Stimulated activated CD4-positive, alpha-beta T cell treated with anti-CD3 and anti-CD28 coated beads, TNF-alpha, amount 100 ng/mL, for 4 hours (primary cell): Measurements from ENCODE around the gene CLDN22.

Source experiments
- DNase-seq, 3 experiments: peaks; one replicate each; pipeline ENCODE4 v3.0.0-alpha.2; 2020; ENCODE audit warnings: low read depth in 3 of 3

CLDN22 gene

DNA sequence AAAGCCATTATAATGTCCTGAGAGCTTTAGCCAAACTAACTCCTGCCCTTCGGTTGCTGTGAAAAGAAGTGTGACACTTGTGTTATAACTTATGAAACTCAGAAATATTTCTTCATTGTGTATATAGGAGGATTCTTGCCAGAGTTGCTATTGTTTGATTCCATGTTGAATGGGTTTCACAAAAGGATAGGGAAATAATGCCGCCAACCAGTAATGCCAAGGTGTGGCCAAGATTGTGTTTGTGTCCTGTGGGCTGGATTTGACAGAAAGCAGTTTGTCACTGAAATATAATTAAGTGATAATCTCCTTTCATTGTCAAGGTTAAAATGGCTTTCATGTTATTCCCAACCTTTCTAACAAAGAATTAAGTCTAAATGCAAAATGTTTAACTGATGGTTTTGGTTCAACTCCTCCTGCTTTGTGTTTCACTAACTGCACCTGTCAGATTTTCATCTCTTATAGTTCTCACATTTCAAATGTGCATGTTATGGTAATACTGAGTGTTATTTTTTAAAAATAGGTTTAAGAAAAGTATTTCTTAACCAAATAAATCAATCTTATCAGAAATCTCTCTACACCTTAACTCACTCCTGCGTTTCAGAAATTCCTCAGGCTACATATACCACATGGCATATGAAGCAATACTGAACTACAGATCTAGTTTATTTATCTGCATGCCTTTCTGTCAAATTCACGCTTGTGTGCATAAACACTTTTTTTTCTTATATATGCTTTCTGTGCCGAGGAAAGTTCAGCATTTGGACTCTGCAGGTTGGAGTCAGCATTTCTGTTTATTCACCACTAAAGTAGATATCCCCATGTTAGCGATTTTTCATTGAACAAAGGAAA is at the start of gene CLDN22:
TSS of gene CLDN22 (minus strand) at position 66 of the 849 bp plus-strand sequence. CDS start at position 8, 58 bp downstream.
- DNase-seq, result no peak

DNA sequence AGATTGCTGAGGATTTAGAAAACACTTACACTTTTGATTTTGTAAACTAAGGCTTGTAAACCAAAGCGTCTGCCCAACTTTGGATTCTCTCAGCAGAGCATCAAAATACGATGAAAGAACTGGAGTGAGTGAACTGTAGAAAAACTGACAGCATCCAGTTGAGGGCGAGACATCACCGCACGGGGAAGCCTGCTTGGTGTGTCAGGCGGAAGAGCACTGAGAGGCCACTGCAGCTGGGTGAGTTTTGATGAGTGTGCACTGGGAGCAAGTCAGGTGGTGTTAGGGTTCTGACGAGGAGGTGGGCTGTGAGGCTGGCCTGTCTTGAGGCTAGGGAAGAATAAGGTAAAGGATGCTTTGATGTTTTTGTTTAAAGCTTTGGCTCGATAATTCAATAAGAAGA is 49.0 kb upstream of the CLDN22 start:
- DNase-seq, result no peak

DNA sequence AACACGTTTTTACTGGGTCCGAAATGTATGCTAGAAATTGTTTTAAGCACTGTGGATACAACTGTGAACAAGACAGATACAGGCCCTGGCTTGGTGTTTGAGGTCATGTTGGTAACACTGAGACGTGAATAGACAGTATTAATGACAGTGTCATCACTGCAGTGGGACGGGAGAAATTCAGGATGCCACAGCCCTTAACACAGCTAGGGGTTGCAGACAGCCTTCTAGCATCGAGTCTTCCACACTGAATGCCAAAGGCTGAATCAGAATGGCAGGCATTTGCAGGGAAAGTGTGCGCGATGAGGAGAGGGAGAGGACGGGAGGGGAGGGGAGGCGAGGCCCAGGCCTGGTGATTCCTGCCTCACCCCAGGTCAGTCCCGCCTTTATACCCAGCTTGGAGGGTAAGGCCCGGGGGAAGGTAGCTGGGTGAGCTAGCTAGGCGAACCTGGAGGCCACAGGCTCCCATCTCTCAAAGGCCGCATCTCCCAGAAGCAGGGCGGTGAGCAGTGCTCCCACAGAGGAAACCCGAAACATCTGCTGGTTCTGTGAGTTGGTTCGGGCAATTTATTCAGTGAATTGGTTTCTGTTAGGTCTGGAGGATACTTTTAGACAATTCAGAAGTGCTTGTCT is 46.2 kb upstream of the CLDN22 start:
- no peak for DNase-seq

DNA sequence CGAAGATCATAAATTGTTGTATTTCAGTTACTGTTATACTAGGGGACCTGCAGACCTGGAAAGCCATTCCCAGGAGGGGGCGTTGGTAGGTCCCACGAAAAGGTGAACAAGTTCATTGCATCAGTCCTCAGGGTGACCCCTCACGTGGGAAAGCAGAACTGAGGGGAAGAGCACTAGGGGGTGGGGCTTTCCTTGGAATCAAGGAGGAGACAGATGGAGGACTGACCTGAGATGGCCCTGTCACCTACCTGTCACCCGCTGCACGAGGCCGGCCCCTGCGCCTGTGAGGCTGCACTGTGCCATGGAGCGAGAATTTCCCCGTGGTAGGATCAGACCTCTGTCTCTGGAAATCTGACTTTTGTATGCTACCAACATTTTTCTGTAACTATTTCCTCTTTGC is 43.9 kb upstream of the CLDN22 start:
- no peak for DNase-seq

DNA sequence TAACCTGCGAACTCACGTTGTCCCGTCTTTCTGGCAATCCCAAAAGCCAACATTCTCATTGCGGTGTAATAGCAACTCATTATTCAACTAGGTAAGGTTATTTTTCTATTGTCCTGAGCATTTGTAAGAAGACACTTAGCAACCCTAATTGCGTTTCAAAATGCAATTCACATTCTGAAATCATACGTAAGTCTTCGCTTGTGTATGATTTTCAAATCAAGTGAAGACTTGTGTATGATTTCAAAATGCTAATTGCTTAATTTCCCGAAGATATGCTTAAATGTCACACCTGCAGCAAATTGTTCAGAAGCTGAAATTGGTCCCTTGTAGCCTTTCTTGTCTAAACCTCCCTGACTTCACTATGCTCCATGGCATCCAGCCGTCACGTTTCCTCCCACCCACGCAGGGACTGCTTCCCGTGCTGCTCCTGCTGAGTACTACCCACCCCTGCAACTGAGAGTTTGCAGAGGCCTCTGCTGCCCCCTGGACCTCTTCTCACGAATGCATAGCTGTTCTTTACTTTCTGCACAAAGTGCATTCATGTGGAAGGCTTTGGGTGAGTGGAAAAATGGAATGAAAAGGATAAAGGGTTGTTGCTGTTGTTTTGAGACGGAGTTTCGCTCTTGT is 43.0 kb upstream of the CLDN22 start:
- no peak for DNase-seq

DNA sequence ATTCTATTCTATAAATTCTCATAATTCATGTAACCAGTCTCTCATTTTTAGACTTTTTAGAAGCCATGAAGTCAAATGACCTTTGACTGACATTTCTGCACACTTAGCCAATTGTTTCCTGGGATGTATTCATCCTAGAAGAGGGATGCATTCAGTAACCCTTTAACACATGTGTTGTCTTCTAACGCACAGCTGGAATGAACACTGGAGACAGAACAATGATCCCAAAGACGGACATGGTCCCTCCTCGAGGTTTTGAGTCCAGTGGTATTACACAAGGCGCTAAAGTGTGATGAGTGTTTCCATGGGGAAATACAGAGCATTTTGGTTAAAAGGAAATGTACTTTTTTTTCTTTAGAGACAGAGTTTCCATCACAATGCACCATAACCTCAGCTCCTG is 42.0 kb upstream of the CLDN22 start:
- no peak for DNase-seq

DNA sequence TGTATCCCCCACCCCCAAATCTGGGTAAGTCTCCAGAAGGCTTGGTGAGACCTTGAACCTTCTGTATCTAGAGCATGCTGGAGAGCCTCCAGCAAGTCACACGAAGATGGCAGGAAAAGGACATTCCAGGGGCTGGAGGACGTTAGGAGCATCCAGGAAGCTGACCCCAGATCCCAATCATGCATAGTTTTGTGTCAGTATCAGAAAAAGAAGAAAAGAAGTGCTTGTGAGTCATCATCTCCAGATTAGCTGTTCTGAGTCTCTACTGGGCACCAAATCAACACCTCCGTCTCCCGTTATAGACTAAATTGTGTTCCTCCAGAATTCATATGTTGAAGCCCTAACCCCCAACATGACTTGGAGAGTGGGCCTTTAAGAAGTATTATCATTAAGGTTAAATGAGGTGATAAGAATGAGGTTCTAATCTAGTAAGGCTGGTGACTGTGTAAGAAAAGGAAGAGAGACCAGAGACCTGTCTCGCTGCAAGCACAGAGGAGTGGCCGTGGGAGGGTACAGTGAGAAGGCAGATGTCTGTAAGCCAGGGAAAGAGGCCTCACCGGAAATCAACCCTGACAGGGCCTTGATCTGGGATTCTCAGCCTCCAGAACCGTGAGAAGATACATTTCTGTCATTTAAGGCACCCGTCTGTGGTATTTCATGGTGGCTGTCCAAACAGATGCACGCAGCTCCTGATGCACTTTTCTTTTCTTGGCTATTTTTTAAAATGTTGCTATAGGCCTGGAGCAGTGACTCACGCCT is 40.3 kb upstream of the CLDN22 start:
- no peak for DNase-seq

DNA sequence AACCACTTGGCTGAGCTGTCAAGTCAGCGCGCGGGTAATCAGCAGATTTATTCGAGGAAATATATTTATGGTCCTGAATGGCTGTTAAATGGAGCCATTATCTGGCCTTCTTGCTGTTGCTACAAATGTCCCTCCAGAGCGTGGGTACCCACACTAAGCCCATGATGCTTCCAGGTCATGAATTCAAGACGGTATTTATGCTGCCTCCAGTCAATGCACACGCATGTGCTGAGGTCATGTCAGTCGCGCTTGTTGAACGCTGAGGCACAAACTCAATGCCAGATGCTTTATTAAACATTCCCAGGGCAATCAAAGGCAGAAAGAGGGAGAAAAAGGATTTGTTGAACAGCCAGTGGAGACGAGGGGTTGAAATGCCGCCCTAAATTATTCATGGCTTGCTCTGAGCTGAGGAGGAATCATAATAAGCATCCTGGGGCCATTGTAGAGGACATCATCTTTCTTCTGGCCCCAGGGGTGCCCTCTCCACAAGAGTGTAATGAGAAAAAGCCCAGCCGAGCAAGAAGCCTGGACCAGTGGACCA is 38.2 kb upstream of the CLDN22 start:
- DNase-seq, result no peak

DNA sequence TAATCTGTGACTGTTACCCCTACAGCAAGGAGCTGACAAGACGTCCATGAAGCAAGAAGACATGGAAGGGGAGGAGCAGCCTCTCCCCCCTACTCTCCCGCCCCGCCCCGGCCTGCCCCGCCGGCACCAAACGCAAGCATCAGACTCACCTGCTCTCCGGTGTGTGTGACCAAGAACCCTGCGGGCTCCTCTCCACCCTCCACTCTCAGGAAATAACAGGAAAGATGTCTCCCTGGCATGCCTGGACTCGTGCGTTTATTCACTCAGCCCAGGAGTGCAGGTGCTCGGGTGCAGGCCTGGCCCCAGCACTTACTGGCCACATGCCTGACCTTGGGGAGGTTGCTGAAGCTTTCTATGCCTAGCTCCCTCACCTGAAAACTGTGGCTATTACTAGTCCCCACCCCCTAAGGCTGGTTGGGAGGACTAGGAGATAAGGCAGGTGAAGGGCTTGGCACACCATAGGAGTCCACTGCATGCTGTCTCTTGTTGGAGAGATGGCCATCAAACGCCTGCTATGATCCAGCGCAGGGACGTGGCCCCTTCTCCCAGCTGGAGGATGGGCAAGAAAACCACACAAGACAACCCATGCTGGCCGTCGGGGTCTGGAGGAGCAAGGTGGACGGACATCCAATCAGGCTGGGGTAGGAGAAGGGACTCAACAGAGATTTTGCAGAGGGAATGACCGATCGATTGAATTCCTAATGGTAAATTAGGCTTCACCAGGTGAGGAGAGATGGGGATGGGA is 37.0 kb upstream of the CLDN22 start:
- no peak for DNase-seq

DNA sequence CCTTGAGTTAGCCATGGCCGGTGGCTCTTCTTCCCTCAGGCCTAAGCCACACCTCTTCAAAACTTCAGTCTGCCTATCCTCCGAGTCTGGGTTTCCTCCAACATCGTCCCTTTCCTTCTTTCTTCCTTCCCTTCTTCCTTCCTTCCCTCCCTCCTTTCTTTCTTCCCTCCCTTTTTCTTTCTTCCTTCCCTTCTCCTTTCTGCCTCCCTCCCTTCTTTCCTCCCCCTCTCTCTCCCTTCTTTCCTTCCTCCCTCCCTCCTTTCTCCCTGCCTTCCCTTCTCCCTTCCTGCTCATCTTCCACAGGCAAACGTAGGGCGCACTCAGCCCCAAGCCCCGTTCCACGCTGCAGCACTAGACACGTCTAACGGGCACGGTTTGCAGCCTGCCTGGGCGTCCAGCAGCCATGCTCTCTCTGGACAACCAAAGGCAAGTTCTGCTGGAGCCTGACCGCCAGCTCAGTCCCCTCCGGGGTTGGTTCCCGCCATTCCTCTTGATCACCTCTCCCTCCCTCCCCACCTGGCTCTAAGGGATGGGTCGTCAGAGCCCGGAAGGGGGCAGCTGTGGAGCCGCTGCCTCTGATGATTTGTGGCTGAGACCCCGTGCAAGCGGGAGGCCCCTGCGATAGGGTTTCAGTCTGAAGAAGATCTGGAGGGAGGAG is 36.2 kb upstream of the CLDN22 start:
- no peak for DNase-seq

DNA sequence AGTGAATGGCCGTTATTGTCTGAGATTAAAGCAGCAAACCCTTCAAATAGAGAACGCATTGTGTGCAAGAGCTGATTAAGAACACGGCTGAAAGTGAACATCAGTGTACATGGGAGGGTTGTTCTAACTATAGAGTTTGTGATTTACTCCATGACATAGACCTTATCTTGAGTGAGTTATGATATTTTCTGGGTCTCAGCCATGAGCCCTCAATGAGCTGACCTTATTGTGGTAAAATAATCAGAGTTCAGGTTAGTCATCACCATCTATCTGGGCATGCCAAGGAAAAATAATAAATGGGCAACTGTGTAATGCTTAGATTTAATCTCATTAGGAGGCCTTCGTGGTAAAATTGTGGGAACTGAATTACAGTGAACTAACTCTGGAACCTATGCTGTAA is 35.3 kb upstream of the CLDN22 start:
- DNase-seq, result no peak

DNA sequence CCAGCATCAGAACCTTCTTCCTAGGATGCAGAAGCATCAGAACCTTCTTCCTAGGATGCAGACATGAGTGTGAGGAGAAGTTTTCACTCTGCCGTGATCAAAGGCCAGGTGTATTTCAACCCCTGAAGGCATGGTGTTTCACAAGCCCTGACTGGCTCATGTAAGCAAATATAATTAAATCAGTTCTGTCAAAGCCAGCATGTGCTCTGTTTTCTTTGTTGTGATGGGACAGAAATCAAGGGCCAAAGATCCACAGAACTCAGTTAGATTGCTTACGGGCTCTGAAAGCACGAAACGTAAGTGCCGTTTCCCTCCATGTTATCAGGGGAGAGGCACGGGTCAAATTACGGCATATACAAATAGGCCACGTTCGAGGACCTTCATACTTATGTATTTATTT is 34.1 kb upstream of the CLDN22 start:
- no peak for DNase-seq

DNA sequence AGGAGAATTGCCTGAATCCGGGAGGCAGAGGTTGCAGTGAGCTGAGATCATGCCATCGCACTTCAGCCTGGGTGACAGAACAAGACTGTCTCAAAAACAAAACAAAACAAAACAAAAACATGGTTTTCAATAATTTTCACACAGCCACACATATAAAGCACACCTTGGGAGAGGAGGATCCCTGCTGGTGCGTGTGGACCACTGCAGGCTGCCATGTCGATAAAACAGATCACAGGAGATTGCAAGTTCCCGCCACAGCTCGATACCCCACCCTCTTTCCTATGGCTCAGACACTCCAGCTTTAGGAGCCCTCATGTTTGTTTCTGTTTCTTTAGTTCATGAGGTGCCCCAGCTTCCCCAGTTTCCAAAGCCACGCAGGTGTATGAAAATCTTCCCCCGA is 33.5 kb upstream of the CLDN22 start:
- no peak for DNase-seq

DNA sequence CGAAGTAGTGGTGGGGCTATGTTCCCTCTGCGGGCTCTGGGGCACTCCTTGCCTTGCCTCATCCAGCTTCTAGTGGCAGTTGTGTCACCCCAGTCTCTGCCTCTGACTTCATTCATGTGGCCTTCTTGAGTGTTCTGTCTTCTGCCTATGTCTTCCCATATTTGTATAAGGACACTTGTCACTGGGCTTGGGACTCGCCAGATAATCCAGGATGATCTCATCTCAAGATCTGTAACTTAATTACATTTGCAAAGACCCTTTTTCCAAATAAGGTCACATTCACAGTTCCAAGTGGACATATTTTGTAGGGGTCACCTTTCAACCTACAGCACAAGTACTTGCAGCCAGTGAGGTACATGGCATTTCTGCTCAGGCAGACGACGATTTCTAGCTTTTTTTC is 32.5 kb upstream of the CLDN22 start:
- no peak for DNase-seq

DNA sequence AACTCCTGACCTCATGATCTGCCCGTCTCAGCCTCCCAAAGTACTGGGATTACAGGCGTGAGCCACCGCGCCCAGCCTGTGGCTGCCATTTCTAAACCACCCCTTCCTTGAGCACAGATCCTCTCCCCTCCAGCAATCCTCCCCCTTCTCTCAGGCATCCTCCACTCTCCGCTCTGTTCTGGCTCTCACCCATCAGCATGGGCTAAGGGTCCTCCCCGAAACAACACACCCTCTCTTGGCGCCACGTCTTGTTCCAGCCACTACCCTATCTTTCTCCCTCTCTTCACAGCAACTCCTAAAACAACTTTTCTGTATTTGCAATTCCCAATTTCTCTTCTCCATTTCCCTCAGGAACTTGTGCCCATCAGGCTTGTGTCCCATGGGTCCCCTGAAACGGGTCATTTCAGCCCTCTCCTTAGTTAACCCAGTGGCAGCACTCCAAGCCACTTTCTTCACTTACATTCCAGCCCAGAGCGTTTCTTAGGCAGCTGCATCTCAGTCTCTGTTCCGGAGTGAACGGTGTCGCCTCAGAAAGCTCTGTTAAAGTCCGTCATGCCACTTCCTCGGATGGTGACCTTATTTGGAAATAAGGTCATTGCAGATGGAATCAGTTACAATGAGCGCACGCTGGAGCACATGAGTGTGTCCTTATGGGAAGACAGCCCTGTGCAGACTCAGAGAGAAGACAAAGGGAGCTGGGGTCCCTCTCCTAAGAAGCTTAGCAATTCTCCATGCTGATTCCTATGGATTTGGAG is 30.4 kb upstream of the CLDN22 start:
- no peak for DNase-seq

DNA sequence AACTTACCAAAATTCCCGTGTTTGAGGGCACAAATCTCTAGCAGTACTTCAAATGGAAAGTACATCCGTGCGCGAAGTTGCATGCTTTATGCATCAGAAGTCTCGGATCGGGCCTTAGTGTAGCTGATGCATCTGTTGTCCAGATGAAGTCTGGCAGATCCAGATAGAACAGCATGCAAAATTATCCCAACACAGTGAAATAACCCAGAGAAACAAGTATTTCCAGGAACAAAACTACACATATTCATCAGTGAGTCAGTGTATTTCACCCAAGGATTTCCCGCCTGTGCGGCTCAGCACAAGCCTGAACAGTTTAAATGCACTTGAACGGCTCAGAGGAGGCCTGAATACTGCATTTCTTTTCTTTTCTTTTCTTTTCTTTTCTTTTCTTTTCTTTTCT is 29.6 kb upstream of the CLDN22 start:
- no peak for DNase-seq

DNA sequence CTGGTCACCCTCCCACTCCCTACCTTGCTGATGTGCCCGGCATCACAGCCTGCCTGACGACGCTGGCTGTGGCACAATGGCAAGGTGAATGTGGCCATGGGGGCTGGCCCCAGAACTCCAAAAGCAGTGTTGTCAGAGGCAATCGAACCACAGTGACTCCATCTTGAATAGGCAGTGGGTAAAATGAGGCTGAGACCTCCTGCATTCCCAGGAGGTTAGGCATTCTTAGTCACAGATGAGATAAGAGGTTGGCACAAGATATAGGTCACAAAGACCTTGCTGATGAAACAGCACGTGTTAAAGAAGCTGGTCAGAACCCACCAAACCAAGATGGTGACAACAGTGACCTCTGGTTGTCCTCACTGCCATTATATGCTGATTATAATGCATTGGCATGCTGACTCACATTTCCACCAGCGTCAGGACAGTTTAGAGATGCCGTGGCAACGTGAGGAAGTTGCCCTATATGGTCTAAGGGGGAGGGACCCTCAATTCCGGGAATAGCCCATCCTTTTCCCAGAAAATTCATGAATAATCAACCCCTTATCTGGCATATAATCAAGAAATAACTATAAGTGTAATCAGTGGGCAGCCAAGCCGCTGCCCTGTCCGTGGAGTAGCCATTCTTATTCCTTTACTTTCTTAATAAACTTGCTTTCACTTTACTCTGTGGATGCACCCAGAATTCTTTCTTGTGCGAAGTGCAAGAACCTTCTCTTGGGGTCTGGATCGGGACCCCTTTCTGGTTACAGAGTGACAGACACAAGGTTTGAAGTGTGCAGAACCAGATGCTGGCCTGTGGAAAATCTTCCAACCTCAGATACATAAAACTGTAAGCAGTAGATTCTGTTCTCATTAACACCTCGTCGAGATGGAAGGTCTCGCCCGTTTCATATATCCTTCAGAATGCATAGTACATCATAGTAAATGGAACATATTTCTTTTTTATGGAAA is 28.9 kb upstream of the CLDN22 start:
- DNase-seq, result no peak

DNA sequence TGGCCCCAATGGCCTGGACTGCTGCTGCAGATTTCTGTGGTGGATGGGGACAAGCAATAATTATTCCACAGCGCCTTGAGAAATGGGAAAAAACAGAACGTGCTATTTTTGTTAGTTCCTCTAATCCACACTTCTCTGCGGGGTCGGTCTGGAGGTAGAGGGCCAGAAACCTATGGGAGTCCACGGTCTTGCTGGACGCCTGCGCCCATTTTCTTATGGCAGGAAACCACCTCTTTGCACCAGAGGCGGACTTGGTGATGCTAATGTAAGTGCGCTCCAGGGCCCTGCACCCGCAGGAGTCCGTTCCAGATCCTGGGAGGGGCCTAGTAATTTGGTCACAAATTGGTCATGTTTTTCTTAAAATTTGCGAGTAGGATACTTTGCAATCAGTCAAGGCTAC is 28.1 kb upstream of the CLDN22 start:
- DNase-seq, result no peak

DNA sequence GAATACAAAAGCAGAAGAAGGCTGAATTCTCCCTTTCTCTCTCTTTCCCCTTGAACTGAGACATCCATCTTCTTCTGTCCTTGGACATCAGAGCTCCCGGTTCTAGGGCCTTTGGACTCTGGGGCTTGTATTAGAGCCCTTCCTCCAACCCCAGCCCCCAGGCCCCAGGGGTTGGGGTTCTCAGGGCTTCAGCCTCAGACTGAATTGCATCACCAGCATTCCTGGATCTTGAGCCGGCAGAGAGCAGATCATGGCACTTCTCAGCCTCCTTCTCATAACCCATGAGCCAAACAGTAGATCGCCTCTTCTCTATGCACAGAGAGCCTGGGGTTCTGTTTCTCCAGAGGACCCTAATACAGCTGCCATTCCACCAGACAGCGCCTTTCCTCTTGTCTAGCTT is 27.5 kb upstream of the CLDN22 start:
- DNase-seq, result no peak
